ENCODE data around the gene ADCY10.
"Not testable (repeated sequence)": the region's sequence is repeated elsewhere in the genome, so short reads cannot be mapped to it uniquely, and the experiment has no call there.

Gene ADCY10

GRCh38 chr1:167913895-167914496 lies at the start of gene ADCY10:
ADCY10 (minus strand) TSS chr1:167914134; CDS start chr1:167905140, 8,994 bp downstream.
- no peak for FAIRE-seq

- peak; percentile 68 for FAIRE-seq
These were observed 43.8 kb upstream of the ADCY10 start for GRCh38 chr1:167957710-167958109.

GRCh38 chr1:167955915-167956314 lies 42.0 kb upstream of the ADCY10 start:
- FAIRE-seq = no peak

- FAIRE-seq = no peak
These were observed 36.6 kb upstream of the ADCY10 start for GRCh38 chr1:167950569-167950968.

- FAIRE-seq = no peak
These were observed 35.9 kb upstream of the ADCY10 start for GRCh38 chr1:167949785-167950184.

GRCh38 chr1:167947733-167948132 lies 33.8 kb upstream of the ADCY10 start:
- no peak for FAIRE-seq

GRCh38 chr1:167943541-167943940 lies 29.6 kb upstream of the ADCY10 start:
- FAIRE-seq = no peak

GRCh38 chr1:167940264-167940663 lies 26.3 kb upstream of the ADCY10 start:
- no peak for FAIRE-seq

GRCh38 chr1:167938080-167938636 lies 24.2 kb upstream of the ADCY10 start:
- no peak for FAIRE-seq

GRCh38 chr1:167937709-167938010 lies 23.7 kb upstream of the ADCY10 start:
- no peak for FAIRE-seq

- FAIRE-seq = no peak
These were observed 23.2 kb upstream of the ADCY10 start, which contains the start of gene MPC2 for GRCh38 chr1:167936930-167937708. MPC2 (minus strand) TSS chr1:167937072; CDS start chr1:167935841, 1,231 bp downstream.

- FAIRE-seq = peak; percentile 86
These were observed 22.4 kb upstream of the ADCY10 start, which contains the start of gene DCAF6 for GRCh38 chr1:167936068-167936929. DCAF6 (plus strand) TSS chr1:167936683; CDS start chr1:167936912, 229 bp downstream.

- no peak for FAIRE-seq
These were observed 21.5 kb upstream of the ADCY10 start for GRCh38 chr1:167935216-167936067.

GRCh38 chr1:167934426-167935215 lies 20.7 kb upstream of the ADCY10 start:
- FAIRE-seq = no peak

GRCh38 chr1:167933788-167934187 lies 19.9 kb upstream of the ADCY10 start:
- FAIRE-seq = no peak

GRCh38 chr1:167929725-167930124 lies 15.8 kb upstream of the ADCY10 start:
- FAIRE-seq = no peak

GRCh38 chr1:167928919-167929318 lies 15.0 kb upstream of the ADCY10 start:
- FAIRE-seq = not testable (repeated sequence)

GRCh38 chr1:167928457-167928852 lies 14.5 kb upstream of the ADCY10 start:
- FAIRE-seq = no peak

- no peak for FAIRE-seq
These were observed 13.3 kb upstream of the ADCY10 start for GRCh38 chr1:167927046-167927754.

- no peak for FAIRE-seq
These were observed 12.6 kb upstream of the ADCY10 start for GRCh38 chr1:167926486-167926997.
